ENCODE results near the gene KCNT2. TPM values are rescaled to one million over a fixed set of nuclear protein-coding genes. Genes with fewer than 3 reads are reported as not detected.

The KCNT2 gene
- total RNA-seq, 6 donors from 2014 or later = 2.7 to 9.9 (median 5.9) TPM

GRCh38 chr1:196501760-196502428, 106.3 kb downstream of the KCNT2 start:
- DNase-seq = no peak
- no peaks in the 10 kb centered on the region for H3K36me3 ChIP-seq
- TF ChIP-seq POLR2A (IDR thresholded peaks at IDR 0.05) (no peak), CTCF (IDR thresholded peaks at IDR 0.05) (no peak), EP300 (IDR thresholded peaks at IDR 0.05) (no peak), POLR2AphosphoS5 (IDR thresholded peaks at IDR 0.05) (no peak)
- H3K9me3 ChIP-seq = no peaks in the 10 kb centered on the region
- WGBS, 2 donors = 83 to 89% methylated on average over 8 of the region's 8 CpGs
- ATAC-seq (ENCODE audit: low FRiP score in 2 of 2) = no peak
- peak overlapping the region in 1 of 4 donors; percentile 26 for H3K27ac ChIP-seq
- no peaks in the 10 kb centered on the region for H3K27me3 ChIP-seq
- H3K4me1 ChIP-seq = no peaks in the 10 kb centered on the region
- H3K4me3 ChIP-seq = no peak overlapping the region

DNA sequence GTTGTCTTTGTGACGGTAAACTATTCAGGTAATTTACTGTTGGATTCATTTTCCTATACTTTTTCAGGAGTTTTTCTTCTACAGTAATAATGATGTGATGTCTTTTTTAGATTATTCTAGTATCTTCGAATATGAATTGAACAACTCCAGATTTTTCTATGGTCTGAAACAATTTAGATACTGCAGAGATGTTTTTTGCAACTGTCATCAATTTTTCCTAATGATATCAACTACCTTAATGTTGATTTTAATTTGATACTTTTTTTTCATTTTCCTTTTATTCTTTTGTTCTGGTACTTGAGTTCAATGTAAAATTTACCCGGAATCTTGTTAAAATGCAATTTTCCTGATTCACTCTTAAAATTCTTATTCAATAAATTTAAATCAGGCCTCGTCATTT, 110.4 kb downstream of the KCNT2 start:
- Histone ChIP-seq H3K4me3 (no peak overlapping the region), H3K36me3 (no peaks in the 10 kb centered on the region), H3K9me3 (no peaks in the 10 kb centered on the region), H3K27me3 (no peaks in the 10 kb centered on the region), H3K27ac (no peak overlapping the region), H3K4me1 (no peaks in the 10 kb centered on the region)
- TF ChIP-seq EP300 (IDR thresholded peaks at IDR 0.05) (no peak), POLR2A (IDR thresholded peaks at IDR 0.05) (no peak), CTCF (IDR thresholded peaks at IDR 0.05) (no peak), POLR2AphosphoS5 (IDR thresholded peaks at IDR 0.05) (no peak)
- ATAC-seq (ENCODE audit: low FRiP score in 2 of 2) = no peak
- WGBS, 2 donors = 84 to 88% methylated on average over 4 of the region's 4 CpGs
- no peak for DNase-seq

DNA sequence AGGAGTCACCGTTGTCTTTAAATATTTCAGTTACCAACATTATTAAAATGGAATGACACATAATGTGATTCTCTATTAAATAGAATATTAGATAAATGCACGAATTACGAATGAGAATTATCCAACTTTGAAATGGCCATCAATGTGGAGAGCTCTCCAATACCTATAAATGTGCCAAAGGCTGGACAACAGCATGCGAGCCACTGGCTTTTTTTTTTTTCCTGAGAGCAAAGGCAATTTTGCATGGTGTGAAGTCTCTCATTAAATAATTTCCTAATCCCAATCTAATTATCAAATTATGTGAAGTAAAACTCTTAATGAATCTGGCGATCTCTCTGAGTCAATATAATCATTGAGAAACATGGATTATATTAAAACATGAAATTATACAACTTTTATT, 113.5 kb downstream of the KCNT2 start:
- TF ChIP-seq EP300 (IDR thresholded peaks at IDR 0.05) (no peak), POLR2AphosphoS5 (IDR thresholded peaks at IDR 0.05) (no peak), POLR2A (IDR thresholded peaks at IDR 0.05) (no peak), CTCF (IDR thresholded peaks at IDR 0.05) (no peak)
- H3K27ac ChIP-seq = no peak overlapping the region
- ATAC-seq (ENCODE audit: low FRiP score in 2 of 2) (no peak), DNase-seq (no peak)
- H3K9me3 ChIP-seq = no peaks in the 10 kb centered on the region
- no peaks in the 10 kb centered on the region for H3K4me1 ChIP-seq
- no peaks in the 10 kb centered on the region for H3K36me3 ChIP-seq
- no peak overlapping the region for H3K4me3 ChIP-seq
- WGBS, 2 donors = 89 to 92% methylated on average over 5 of the region's 5 CpGs
- H3K27me3 ChIP-seq = no peaks in the 10 kb centered on the region

DNA sequence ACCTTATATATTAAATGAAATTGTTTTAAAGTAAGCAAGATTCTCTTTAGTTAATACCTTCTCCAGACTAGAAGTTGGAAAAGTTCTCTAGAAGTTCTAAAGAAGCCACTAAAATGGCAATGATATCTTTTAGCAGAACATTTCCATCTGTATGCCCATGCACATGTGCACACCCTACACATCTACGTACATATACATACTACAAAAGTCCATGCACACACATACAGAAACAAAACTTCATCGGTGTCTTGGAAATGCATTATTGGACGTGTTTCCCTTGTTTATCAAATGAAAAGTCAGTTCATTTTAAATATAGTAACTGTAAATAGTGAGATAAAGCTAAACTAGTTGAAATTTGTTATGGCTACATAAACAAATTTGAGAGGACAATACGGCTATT, 114.4 kb downstream of the KCNT2 start:
- ATAC-seq (ENCODE audit: low FRiP score in 2 of 2) (no peak), DNase-seq (no peak)
- H3K27ac ChIP-seq = no peak overlapping the region
- no peaks in the 10 kb centered on the region for H3K9me3 ChIP-seq
- 75 to 79% methylated on average over 4 of the region's 4 CpGs for WGBS, 2 donors
- no peak overlapping the region for H3K4me3 ChIP-seq
- H3K27me3 ChIP-seq = no peaks in the 10 kb centered on the region
- no peak for TF ChIP-seq CTCF (IDR thresholded peaks at IDR 0.05)
- TF ChIP-seq POLR2AphosphoS5 (IDR thresholded peaks at IDR 0.05) = no peak
- TF ChIP-seq EP300 (IDR thresholded peaks at IDR 0.05) = no peak
- no peak for TF ChIP-seq POLR2A (IDR thresholded peaks at IDR 0.05)
- H3K36me3 ChIP-seq = no peaks in the 10 kb centered on the region
- H3K4me1 ChIP-seq = no peaks in the 10 kb centered on the region

DNA sequence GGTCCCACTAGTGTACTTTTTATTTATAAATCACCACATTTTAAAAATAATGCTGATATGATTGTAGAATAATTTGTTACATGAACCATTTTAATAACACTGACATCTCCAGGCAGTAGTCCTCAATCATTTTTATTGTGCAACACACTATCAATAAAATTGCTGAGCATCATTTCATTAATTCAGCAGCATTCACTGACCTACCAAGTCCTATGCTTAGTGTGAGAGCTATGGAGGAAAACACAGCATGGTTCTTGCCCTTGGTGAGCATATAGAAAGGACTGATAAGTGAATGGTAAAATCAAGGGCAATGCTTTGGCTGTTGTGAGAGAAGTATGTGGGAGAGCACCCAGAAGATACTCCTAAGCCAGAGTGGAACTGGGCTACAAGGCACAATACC, 119.7 kb downstream of the KCNT2 start:
- Histone ChIP-seq H3K4me3 (no peak overlapping the region), H3K36me3 (no peaks in the 10 kb centered on the region), H3K4me1 (no peaks in the 10 kb centered on the region), H3K9me3 (no peaks in the 10 kb centered on the region), H3K27me3 (no peaks in the 10 kb centered on the region), H3K27ac (no peak overlapping the region)
- TF ChIP-seq POLR2A (IDR thresholded peaks at IDR 0.05) (no peak), CTCF (IDR thresholded peaks at IDR 0.05) (no peak), POLR2AphosphoS5 (IDR thresholded peaks at IDR 0.05) (no peak), EP300 (IDR thresholded peaks at IDR 0.05) (no peak)
- no peak for DNase-seq
- no peak for ATAC-seq (ENCODE audit: low FRiP score in 2 of 2)
